HCT116 (cell line): ENCODE data around the gene PEMT. TPM values are rescaled to one million over a fixed set of nuclear protein-coding genes. Genes with fewer than 3 reads are reported as not detected.
"Not testable (repeated sequence)": the region's sequence is repeated elsewhere in the genome, so short reads cannot be mapped to it uniquely, and the experiment has no call there.

Source experiments
- ATAC-seq: fragments of 200-7000 bp; cut with Tn5 transposase; 2 replicates; pipeline ENCODE4 v1.9.1; 2020; ENCODE audit warnings: mild to moderate bottlenecking, moderate library complexity
- Bru-seq: library from RNA; stranded (reverse); fragments of 400-500 nt; gene quantifications from one replicate; lab custom pipeline; 2021; lab: Mats Ljungman, UMichigan
- BruChase-seq, 2 experiments: library from RNA; stranded (reverse); fragments of 400-500 nt; gene quantifications; one replicate each; lab custom pipeline; 2021; lab: Mats Ljungman, UMichigan
- BruUV-seq: library from RNA; stranded (reverse); fragments of 400-500 nt; replicated peaks from 2 replicates; lab custom pipeline; 2021; lab: Mats Ljungman, UMichigan
- CTCF ChIA-PET: fragments of 300-600 bp; sonication (Branson Sonifier 250); formaldehyde crosslinking; loops from one replicate; lab custom pipeline; 2021; ENCODE audit warnings: antibody characterized with exemption; lab: Charles Lee
- POLR2A ChIA-PET: fragments of 300-600, 350-600 bp; sonication (Branson Sonifier 250); formaldehyde crosslinking; loops from one replicate; lab custom pipeline; 2021; ENCODE audit warnings: antibody characterized with exemption; lab: Charles Lee
- RAD21 ChIA-PET, 2 experiments: fragments of 300-600 bp; sonication (Branson Sonifier 250); formaldehyde crosslinking; loops; one replicate each; lab custom pipeline; 2023; ENCODE audit warnings: low total read pairs in 2 of 2; ENCODE audit not compliant: uncharacterized antibody in 2 of 2, unreplicated experiment in 2 of 2, low non-redundant PET in 1 of 2; lab: Charles Lee
- DNase-seq: peaks from one replicate; pipeline ENCODE4 v3.0.0-alpha.2; 2010; ENCODE audit warnings: low read depth, low spot score
- H2AFZ ChIP-seq: fragments of 200-600 bp; shearing (Covaris generic), sonication (generic); 2 replicates; pipeline ENCODE4 v1.6.1; 2017; ENCODE audit warnings: low read depth, mixed run types, mixed read lengths, antibody characterized with exemption, low read length; ENCODE audit not compliant: poor library complexity, severe bottlenecking
- H3K27ac ChIP-seq: 2 replicates; pipeline ENCODE4 v1.5.1; 2012; ENCODE audit warnings: low read depth, low read length
- H3K27me3 ChIP-seq: fragments of 200-600 bp; sonication (generic); 2 replicates; pipeline ENCODE4 v1.6.1; 2016; ENCODE audit warnings: mixed run types, low read length, mixed read lengths; ENCODE audit not compliant: insufficient read depth
- H3K36me3 ChIP-seq, 2 experiments: fragments of 200-500 bp in 1 of 2; fragments of 200-600 bp in 1 of 2; sonication (Bioruptor generic) in 1 of 2; sonication (generic) in 1 of 2; 2 replicates each; pipeline versions ENCODE4 v1.5.1 to v1.6.1; 2014 to 2016; ENCODE audit warnings: low read length in 2 of 2, inconsistent platforms in 1 of 2, mixed read lengths in 1 of 2, mixed run types in 1 of 2; ENCODE audit not compliant: insufficient read depth in 2 of 2, control insufficient read depth in 1 of 2
- H3K4me1 ChIP-seq, 2 experiments: fragments of 200-600 bp in 1 of 2; sonication (generic) in 1 of 2; 2 replicates each; pipeline versions ENCODE4 v1.5.1 to v1.6.1; 2012 to 2017; ENCODE audit warnings: low read length in 2 of 2, inconsistent platforms in 1 of 2, mild to moderate bottlenecking in 1 of 2, mixed read lengths in 1 of 2, mixed run types in 1 of 2, moderate library complexity in 1 of 2; ENCODE audit not compliant: insufficient read depth in 2 of 2, control insufficient read depth in 1 of 2
- H3K4me2 ChIP-seq: fragments of 200-600 bp; sonication (generic); 2 replicates; pipeline ENCODE4 v1.6.1; 2017; ENCODE audit warnings: mixed run types, low read length, mixed read lengths
- H3K4me3 ChIP-seq, 2 experiments: fragments of 200-600 bp in 1 of 2; sonication (generic) in 1 of 2; replicated peaks in 1 of 2; 2 replicates each; pipeline ENCODE4 v1.5.1; 2011 to 2016; ENCODE audit warnings: low read length in 2 of 2, control low read depth in 1 of 2, low read depth in 1 of 2, mild to moderate bottlenecking in 1 of 2, mixed read lengths in 1 of 2, mixed run types in 1 of 2
- H3K79me2 ChIP-seq: fragments of 200-600 bp; sonication (generic); 2 replicates; pipeline ENCODE4 v1.6.1; 2017; ENCODE audit warnings: mild to moderate bottlenecking, mixed run types, low read length, moderate library complexity, mixed read lengths; ENCODE audit not compliant: insufficient read depth
- H3K9ac ChIP-seq: fragments of 200-600 bp; sonication (generic); 2 replicates; pipeline ENCODE4 v1.6.1; 2016; ENCODE audit warnings: low read length, mixed read lengths
- H3K9me2 ChIP-seq: fragments of 200-600 bp; sonication (generic), shearing (Covaris generic); 2 replicates; pipeline ENCODE4 v1.6.1; 2017; ENCODE audit warnings: mixed run types, mild to moderate bottlenecking, moderate library complexity; ENCODE audit not compliant: insufficient read depth
- H3K9me3 ChIP-seq, 2 experiments: fragments of 200-500 bp in 1 of 2; fragments of 200-600 bp in 1 of 2; sonication (Bioruptor generic) in 1 of 2; sonication (generic) in 1 of 2; 2 replicates each; pipeline ENCODE4 v1.6.1; 2014 to 2017; ENCODE audit warnings: low read length in 2 of 2, mixed read lengths in 2 of 2, inconsistent platforms in 1 of 2, low read depth in 1 of 2, mild to moderate bottlenecking in 1 of 2, mixed run types in 1 of 2, moderate library complexity in 1 of 2; ENCODE audit not compliant: control insufficient read depth in 1 of 2, insufficient read depth in 1 of 2
- H4K20me1 ChIP-seq: fragments of 200-600 bp; sonication (generic), shearing (Covaris generic); 2 replicates; pipeline ENCODE4 v1.6.1; 2017; ENCODE audit warnings: mixed run types, mild to moderate bottlenecking, moderate library complexity; ENCODE audit not compliant: insufficient read depth
- CBX3 ChIP-seq: IDR thresholded peaks from 2 replicates; pipeline ENCODE4 v1.6.1; 2012; ENCODE audit warnings: low read depth
- CEBPB ChIP-seq: IDR thresholded peaks from 2 replicates; pipeline ENCODE4 v1.6.1; 2012; ENCODE audit warnings: low read depth
- EGR1 ChIP-seq: IDR thresholded peaks from 2 replicates; pipeline ENCODE4 v1.6.1; 2012; ENCODE audit warnings: low read depth
- FOSL1 ChIP-seq: IDR thresholded peaks from 2 replicates; pipeline ENCODE4 v1.6.1; 2012; ENCODE audit warnings: low read depth
- MAX ChIP-seq: IDR thresholded peaks from 2 replicates; pipeline ENCODE4 v1.6.1; 2012
- POLR2A ChIP-seq: IDR thresholded peaks from 2 replicates; pipeline ENCODE4 v1.7.0; 2011; ENCODE audit warnings: borderline replicate concordance; ENCODE audit not compliant: insufficient read depth, insufficient read length; ENCODE audit errors: extremely low read depth
- POLR2AphosphoS5 ChIP-seq: IDR thresholded peaks from 2 replicates; pipeline ENCODE4 v1.6.1; 2011; ENCODE audit warnings: mild to moderate bottlenecking, low read depth, low read length, moderate library complexity
- SIN3A ChIP-seq: IDR thresholded peaks from 2 replicates; pipeline ENCODE4 v1.6.1; 2012; ENCODE audit warnings: low read depth
- SP1 ChIP-seq: IDR thresholded peaks from 2 replicates; pipeline ENCODE4 v1.6.1; 2012; ENCODE audit warnings: low read depth
- TCF7L2 ChIP-seq: IDR thresholded peaks from 2 replicates; pipeline ENCODE4 v1.7.0; 2011; ENCODE audit warnings: borderline replicate concordance, inconsistent platforms; ENCODE audit not compliant: insufficient read depth, insufficient read length; ENCODE audit errors: extremely low read depth
- YY1 ChIP-seq: IDR thresholded peaks from 2 replicates; pipeline ENCODE4 v1.6.1; 2011; ENCODE audit warnings: low read length, low read depth, moderate library complexity, mild to moderate bottlenecking; ENCODE audit not compliant: insufficient replicate concordance; ENCODE audit errors: extremely low read depth
- ZFX ChIP-seq: fragments of 450-650 bp; IDR thresholded peaks from 2 replicates; pipeline ENCODE4 v1.6.1; 2017
- ZNF274 ChIP-seq: fragments of 200-500 bp; sonication (Bioruptor generic); IDR thresholded peaks from 2 replicates; pipeline ENCODE4 v1.6.1; 2014; ENCODE audit warnings: mild to moderate bottlenecking, low read depth, low read length, inconsistent platforms
- intact Hi-C: fragments of 100-400 bp; cut with micrococcal nuclease; formaldehyde crosslinking; loops from 2 replicates; pipeline ENCODE4 v1.10.0; 2022
- long read RNA-seq: library from polyadenylated mRNA; unstranded; transcript quantifications from one replicate; pipeline ENCODE4 v2.0.0, GENCODE V29; 2021; ENCODE audit not compliant: unreplicated experiment
- polyA plus RNA-seq: library from polyadenylated mRNA; unstranded; fragments of >200 nt; gene quantifications from 2 replicates; pipeline ENCODE4 v1.2.1, GENCODE V29; 2012; ENCODE audit warnings: missing spikeins
- total RNA-seq: library from RNA; stranded (reverse); gene quantifications from one replicate; pipeline ENCODE4 v1.2.1, GENCODE V29; 2021; ENCODE audit not compliant: unreplicated experiment

The PEMT gene, protein sequence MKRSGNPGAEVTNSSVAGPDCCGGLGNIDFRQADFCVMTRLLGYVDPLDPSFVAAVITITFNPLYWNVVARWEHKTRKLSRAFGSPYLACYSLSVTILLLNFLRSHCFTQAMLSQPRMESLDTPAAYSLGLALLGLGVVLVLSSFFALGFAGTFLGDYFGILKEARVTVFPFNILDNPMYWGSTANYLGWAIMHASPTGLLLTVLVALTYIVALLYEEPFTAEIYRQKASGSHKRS
- total RNA-seq (52.1 TPM), Bru-seq, nascent RNA (percentile 51 among the genes with signal in this experiment), BruChase-seq, experiment 1, labeled RNA remaining after a 6-hour chase (percentile 51 among the genes with signal in this experiment), BruChase-seq, experiment 2, labeled RNA remaining after a 2-hour chase (percentile 50 among the genes with signal in this experiment)
- polyA plus RNA-seq, result 57.0 and 74.0 TPM in 2 replicates
- long read RNA-seq, transcript PEMT-201 (7 exons, 1,013 nt), result major isoform, 27 of 46 reads
- long read RNA-seq, partial matches to known transcripts, result 1 of 46 reads
- long read RNA-seq, other reads (novel, unspliced or antisense), result 16 of 46 reads

GRCh38 chr17:17591355-17592298 is at the start of gene PEMT:
Gene PEMT (minus strand): TSS chr17:17591708. CDS start chr17:17591626, 82 bp downstream.
- H3K9me2 ChIP-seq, result no peaks in the 10 kb centered on the region
- H4K20me1 ChIP-seq, result no peaks in the 10 kb centered on the region
- H3K9ac ChIP-seq, result peak within 1 kb of the TSS; percentile 94
- H3K4me1 ChIP-seq, result peaks cover 12 to 22% of the 10 kb centered on the region in 2 experiments
- H3K27ac ChIP-seq, result peak within 1 kb of the TSS; percentile 88
- H3K36me3 ChIP-seq, result no peaks in the 10 kb centered on the region
- H3K9me3 ChIP-seq, result no peaks in the 10 kb centered on the region
- intact Hi-C loops, result no loop called here
- peak; percentile 81 for TF ChIP-seq EGR1
- peak; percentile 90 for TF ChIP-seq ZFX
- peak; percentile 72 for TF ChIP-seq POLR2A
- peak; percentile 80 for TF ChIP-seq TCF7L2
- peak; percentile 55; the same call in 1 of the 2 replicates for TF ChIP-seq CBX3
- peak; percentile 92 for TF ChIP-seq MAX
- TF ChIP-seq SP1, result peak; percentile 75
- TF ChIP-seq YY1, result peak; percentile 60
- TF ChIP-seq CEBPB, result no peak
- no peak for TF ChIP-seq FOSL1
- TF ChIP-seq SIN3A, result peak; percentile 31; the same call in 1 of the 2 replicates
- no peak for TF ChIP-seq ZNF274
- TF ChIP-seq POLR2AphosphoS5, result peak; percentile 86
- DNase-seq, result peak; percentile 98
- RAD21 ChIA-PET, result interaction anchor here in 1 of 2 experiments (0.7 kb wide), 1 partner anchor 145 kb away, joined by 4 read pairs; no protein-coding TSS in a partner anchor
- ATAC-seq, result peak; percentile 96
- H2AFZ ChIP-seq, result no peak within 1 kb of the TSS
- BruUV-seq, result no TSS peak
- peaks cover 17% of the 10 kb centered on the region; the same call in 1 of the 2 replicates for H3K79me2 ChIP-seq
- POLR2A ChIA-PET, result interaction anchor here (0.9 to 1.4 kb wide), 2 partner anchors 9 to 26 kb away, joined by 3 to 5 read pairs; no protein-coding TSS in a partner anchor
- H3K27me3 ChIP-seq, result no peaks in the 10 kb centered on the region
- H3K4me3 ChIP-seq, result peak within 1 kb of the TSS; percentile 82 to 93
- CTCF ChIA-PET, result interaction anchor here (0.9 to 1.1 kb wide), 4 partner anchors 91 to 236 kb away, joined by 3 to 4 read pairs (median 3); no protein-coding TSS in a partner anchor
- peak within 1 kb of the TSS; percentile 96 for H3K4me2 ChIP-seq

GRCh38 chr17:17639661-17640270 is 48.3 kb upstream of the PEMT start:
- not testable (repeated sequence) for H3K79me2 ChIP-seq, BruUV-seq

More at GRCh38 chr17:17639661-17640270, 48.3 kb upstream of the PEMT start:
- H3K4me2 ChIP-seq, H3K9ac ChIP-seq, ATAC-seq, H3K36me3 ChIP-seq, H3K27ac ChIP-seq, H3K4me3 ChIP-seq, POLR2A ChIA-PET, H2AFZ ChIP-seq, CTCF ChIA-PET, H3K27me3 ChIP-seq, H3K9me3 ChIP-seq, DNase-seq, H3K4me1 ChIP-seq, H3K9me2 ChIP-seq, H4K20me1 ChIP-seq: not testable (repeated sequence)
- intact Hi-C loops, result loop anchor here (10.0 kb wide), 1 partner anchor 635 kb away; no protein-coding TSS in a partner anchor
- RAD21 ChIA-PET, result interaction anchor here in 1 of 2 experiments (0.7 kb wide), 1 partner anchor 90 kb away, joined by 3 read pairs; no protein-coding TSS in a partner anchor
